Adipocyte (in vitro differentiated cells): ENCODE results near the gene PLOD2.

ENCODE experiments used
- DNase-seq: peaks from one replicate; pipeline ENCODE4 v3.0.0-alpha.2; 2015; ENCODE audit warnings: low read depth
- H3K27me3 ChIP-seq: replicated peaks from 2 replicates; pipeline ENCODE4 v1.7.0; 2013; ENCODE audit warnings: mild to moderate bottlenecking, low read length, moderate library complexity; ENCODE audit not compliant: control insufficient read depth, insufficient read depth
- H3K36me3 ChIP-seq: 2 replicates; pipeline ENCODE4 v1.7.0; 2013; ENCODE audit warnings: low read length, mild to moderate bottlenecking, moderate library complexity; ENCODE audit not compliant: control insufficient read depth, insufficient read depth, severe bottlenecking
- H3K4me1 ChIP-seq: 2 replicates; pipeline ENCODE4 v1.7.0; 2013; ENCODE audit warnings: mild to moderate bottlenecking, low read length, moderate library complexity; ENCODE audit not compliant: control insufficient read depth, insufficient read depth
- H3K4me3 ChIP-seq: 2 replicates; pipeline ENCODE4 v1.7.0; 2013; ENCODE audit warnings: mild to moderate bottlenecking, low read length, moderate library complexity
- H3K9ac ChIP-seq: 2 replicates; pipeline ENCODE4 v1.7.0; 2013; ENCODE audit warnings: mild to moderate bottlenecking, low read length, moderate library complexity
- H3K9me3 ChIP-seq: 2 replicates; pipeline ENCODE4 v1.7.0; 2013; ENCODE audit warnings: mild to moderate bottlenecking, low read length, moderate library complexity; ENCODE audit not compliant: control insufficient read depth

The PLOD2 gene

DNA sequence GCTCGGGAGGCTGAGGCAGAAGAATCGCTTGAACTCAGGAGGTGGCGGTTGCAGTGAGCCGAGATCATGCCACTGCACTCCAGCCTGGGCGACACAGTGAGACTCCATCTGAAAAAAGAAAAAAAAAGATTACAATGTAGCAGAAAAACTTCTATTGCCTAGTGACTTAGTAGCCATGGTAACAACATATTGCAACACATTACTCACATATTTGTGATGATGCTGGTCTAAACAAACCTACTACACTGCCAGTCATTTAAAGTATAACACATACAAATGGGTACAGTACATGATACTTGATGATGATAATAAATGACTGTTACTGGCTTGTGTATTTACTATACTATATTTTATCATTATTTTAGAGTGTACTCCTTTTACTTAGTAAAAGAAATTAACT is 125.6 kb downstream of the PLOD2 start:
- no peaks in the 10 kb centered on the region for H3K27me3 ChIP-seq
- no peak overlapping the region for H3K4me3 ChIP-seq
- DNase-seq: peak; percentile 86
- peaks cover 3% of the 10 kb centered on the region for H3K4me1 ChIP-seq
- no peaks in the 10 kb centered on the region for H3K36me3 ChIP-seq
- H3K9ac ChIP-seq: no peak overlapping the region
- no peaks in the 10 kb centered on the region for H3K9me3 ChIP-seq

DNA sequence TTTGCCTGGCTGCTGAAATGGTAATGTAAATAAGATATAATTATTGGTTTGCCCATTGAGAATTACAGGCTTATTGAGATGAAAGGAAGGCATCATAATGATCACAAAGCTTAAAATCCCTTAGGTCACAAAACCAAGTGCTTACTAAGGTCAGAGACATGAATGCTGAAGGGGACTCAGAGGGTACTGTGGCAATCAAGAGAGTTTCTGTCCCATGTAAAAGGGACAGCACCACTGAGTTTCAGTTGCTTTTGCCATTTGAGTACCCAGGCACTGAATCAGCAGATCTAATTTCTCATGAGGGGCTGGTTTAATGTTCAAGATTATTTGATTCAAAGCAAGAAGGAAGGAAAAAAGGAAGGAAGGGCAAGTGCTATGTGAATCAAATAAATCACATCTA is 127.0 kb downstream of the PLOD2 start:
- no peak for DNase-seq
- H3K9ac ChIP-seq: no peak overlapping the region
- H3K36me3 ChIP-seq: no peaks in the 10 kb centered on the region
- H3K27me3 ChIP-seq: no peaks in the 10 kb centered on the region
- peaks cover 3% of the 10 kb centered on the region for H3K4me1 ChIP-seq
- no peaks in the 10 kb centered on the region for H3K9me3 ChIP-seq
- no peak overlapping the region for H3K4me3 ChIP-seq

- H3K4me3 ChIP-seq: no peak overlapping the region
- H3K27me3 ChIP-seq: no peaks in the 10 kb centered on the region
- H3K4me1 ChIP-seq: no peaks in the 10 kb centered on the region
- no peak for DNase-seq
- H3K36me3 ChIP-seq: no peaks in the 10 kb centered on the region
- H3K9ac ChIP-seq: no peak overlapping the region
- no peaks in the 10 kb centered on the region for H3K9me3 ChIP-seq
Observed at GRCh38 chr3:146026547-146026946, 134.4 kb downstream of the PLOD2 start.

- H3K27me3 ChIP-seq: no peaks in the 10 kb centered on the region
- H3K4me1 ChIP-seq: no peaks in the 10 kb centered on the region
- no peaks in the 10 kb centered on the region for H3K9me3 ChIP-seq
- no peak for DNase-seq
- H3K9ac ChIP-seq: no peak overlapping the region
- no peaks in the 10 kb centered on the region for H3K36me3 ChIP-seq
- H3K4me3 ChIP-seq: no peak overlapping the region
Observed at GRCh38 chr3:146024260-146024659, 136.7 kb downstream of the PLOD2 start.

DNA sequence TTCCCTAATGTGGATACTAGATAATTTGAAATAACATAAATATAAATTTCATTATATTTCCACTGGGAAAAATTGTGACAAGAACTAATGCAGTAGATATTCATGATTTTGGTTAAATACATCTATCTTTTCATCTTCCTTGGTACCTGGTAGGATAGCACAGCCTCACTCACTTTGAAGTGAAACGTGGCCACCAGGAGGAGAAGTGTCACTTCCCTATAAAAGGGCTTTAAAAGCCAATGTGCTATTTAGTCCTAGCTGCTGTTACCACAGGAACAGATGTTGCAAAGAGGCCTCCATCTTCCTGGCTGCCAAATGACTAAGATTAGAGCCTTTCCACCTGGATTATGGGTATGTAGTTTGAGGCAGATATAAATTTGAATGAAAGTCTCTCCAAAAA is 140.0 kb downstream of the PLOD2 start:
- DNase-seq: no peak
- Histone ChIP-seq H3K27me3 (no peaks in the 10 kb centered on the region), H3K9ac (no peak overlapping the region), H3K36me3 (no peaks in the 10 kb centered on the region), H3K9me3 (no peaks in the 10 kb centered on the region), H3K4me1 (no peaks in the 10 kb centered on the region), H3K4me3 (no peak overlapping the region)

GRCh38 chr3:146019508-146019907 is 141.5 kb downstream of the PLOD2 start:
- H3K4me1 ChIP-seq: no peaks in the 10 kb centered on the region
- H3K9me3 ChIP-seq: no peaks in the 10 kb centered on the region
- DNase-seq: no peak
- H3K4me3 ChIP-seq: no peak overlapping the region
- H3K9ac ChIP-seq: no peak overlapping the region
- H3K27me3 ChIP-seq: no peaks in the 10 kb centered on the region
- H3K36me3 ChIP-seq: no peaks in the 10 kb centered on the region
